COR-L47 (cell line): ENCODE data around the gene MDK.
"Not testable (repeated sequence)": the region's sequence is repeated elsewhere in the genome, so short reads cannot be mapped to it uniquely, and the experiment has no call there.

ENCODE experiments used
- DNase-seq: peaks from one replicate; lab custom pipeline; 2025; lab: John Stamatoyannopoulos, UW

The MDK gene

GRCh38 chr11:46367244-46367915 lies 14.1 kb upstream of the MDK start:
- DNase-seq: peak; percentile 20

DNA sequence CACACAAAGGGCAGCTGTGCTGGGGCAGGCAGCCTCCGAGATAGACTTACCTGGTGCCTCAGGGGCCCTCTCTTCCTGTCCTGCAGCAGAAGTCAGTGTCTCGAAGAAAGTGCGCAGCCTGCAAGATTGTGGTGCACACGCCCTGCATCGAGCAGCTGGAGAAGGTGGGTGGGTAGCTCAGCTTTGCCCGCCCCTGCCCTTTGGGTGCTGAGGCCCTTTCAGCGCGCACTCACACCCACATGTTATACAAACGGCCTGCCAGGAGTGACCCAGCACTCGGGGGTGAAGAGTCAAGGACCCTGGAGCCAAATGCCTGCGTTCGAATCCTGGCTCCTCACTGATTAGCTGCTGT lies 13.6 kb upstream of the MDK start:
- no peak for DNase-seq

- DNase-seq: peak; percentile 63
Measured at GRCh38 chr11:46369458-46370152, 11.9 kb upstream of the MDK start.

DNA sequence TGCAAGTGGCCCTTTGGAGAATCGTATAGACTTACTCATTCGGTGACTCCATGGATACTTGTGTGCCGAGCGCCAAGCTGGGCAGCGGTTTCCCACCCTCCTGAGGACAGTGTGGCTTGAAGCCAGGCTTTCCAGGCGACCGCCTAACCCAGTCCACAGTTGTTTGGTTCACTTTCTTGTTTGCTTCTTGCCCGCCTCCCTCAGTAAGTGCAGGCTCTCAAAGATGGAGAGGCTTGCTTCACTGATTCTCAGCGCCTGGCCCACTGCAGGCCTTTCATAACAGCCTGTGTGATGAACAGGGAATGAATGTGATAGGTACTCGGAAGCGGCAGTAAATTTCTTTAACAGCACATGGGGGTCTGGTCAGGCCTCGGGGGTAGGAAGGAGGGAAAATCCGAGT lies 11.2 kb upstream of the MDK start:
- DNase-seq: no peak

DNA sequence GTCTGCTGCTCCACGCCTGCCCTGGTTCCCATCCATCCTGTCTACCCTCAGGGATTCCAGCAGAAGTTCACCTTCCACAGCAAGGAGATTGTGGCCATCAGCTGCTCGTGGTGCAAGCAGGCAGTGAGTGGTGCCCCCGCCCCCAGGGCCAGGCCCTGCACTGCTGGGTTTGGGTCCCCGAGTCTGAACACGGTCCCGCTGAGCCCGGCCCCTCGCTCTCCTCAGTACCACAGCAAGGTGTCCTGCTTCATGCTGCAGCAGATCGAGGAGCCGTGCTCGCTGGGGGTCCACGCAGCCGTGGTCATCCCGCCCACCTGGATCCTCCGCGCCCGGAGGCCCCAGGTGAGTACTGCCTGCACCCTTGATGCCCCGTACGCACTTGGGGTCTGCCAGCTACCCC lies 10.2 kb upstream of the MDK start:
- DNase-seq: not testable (repeated sequence)

DNA sequence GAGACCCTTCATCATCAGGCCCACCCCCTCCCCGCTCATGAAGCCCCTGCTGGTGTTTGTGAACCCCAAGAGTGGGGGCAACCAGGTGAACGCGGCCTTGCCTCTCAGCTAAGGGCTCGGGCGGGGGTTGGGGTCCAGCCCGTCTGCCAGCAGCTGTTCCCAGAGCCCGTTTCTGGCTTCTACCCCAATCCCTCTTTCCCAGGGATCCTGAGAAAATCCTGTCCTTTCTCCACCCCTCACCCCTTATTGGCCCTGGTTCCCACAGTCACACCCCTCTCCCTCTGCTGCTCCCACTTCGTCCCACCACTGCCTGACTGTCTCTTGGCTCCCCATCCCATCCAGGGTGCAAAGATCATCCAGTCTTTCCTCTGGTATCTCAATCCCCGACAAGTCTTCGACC lies 9.4 kb upstream of the MDK start:
- DNase-seq: no peak

GRCh38 chr11:46372501-46372900 lies 9.0 kb upstream of the MDK start:
- not testable (repeated sequence) for DNase-seq

- no peak for DNase-seq
Measured at GRCh38 chr11:46373787-46374740, 7.4 kb upstream of the MDK start.

DNA sequence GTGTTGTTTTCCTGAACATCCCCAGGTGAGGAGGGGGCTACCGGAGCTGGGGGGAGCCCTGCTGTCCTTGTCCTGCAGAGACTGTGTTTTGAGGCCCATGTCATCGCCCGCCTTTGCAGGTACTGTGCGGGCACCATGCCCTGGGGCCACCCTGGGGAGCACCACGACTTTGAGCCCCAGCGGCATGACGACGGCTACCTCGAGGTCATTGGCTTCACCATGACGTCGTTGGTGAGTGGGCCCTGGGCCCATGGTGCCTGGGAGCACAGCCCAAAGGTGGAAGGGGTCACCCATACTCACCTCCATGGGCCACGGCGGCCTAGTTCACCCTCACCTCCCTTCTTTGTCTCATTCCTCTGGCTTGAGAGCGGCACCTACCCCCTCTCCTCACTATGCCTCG lies 6.7 kb upstream of the MDK start:
- no peak for DNase-seq

DNA sequence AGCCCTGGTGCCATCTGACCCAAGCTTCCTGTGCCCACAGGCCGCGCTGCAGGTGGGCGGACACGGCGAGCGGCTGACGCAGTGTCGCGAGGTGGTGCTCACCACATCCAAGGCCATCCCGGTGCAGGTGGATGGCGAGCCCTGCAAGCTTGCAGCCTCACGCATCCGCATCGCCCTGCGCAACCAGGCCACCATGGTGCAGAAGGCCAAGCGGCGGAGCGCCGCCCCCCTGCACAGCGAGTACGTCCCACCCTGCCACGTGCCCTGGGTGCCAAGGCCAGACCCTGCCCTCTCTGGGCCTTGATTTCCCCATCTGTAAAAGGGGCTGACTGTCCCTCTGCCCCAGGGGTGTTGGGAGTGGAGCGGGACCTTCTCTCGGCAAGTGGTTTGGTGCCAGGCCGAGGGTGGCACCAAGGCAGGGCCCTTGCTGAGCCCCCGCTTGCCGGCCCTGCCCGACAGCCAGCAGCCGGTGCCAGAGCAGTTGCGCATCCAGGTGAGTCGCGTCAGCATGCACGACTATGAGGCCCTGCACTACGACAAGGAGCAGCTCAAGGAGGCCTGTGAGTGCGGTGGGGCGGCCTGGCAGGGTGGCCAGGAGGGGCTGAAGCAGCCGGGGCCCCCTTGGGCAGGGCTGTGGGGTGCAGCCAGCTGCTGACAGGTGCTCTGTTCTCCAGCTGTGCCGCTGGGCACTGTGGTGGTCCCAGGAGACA lies 5.9 kb upstream of the MDK start:
- no peak for DNase-seq

- no peak for DNase-seq
Measured at GRCh38 chr11:46376258-46377050, 5.0 kb upstream of the MDK start.

- DNase-seq: no peak
Measured at GRCh38 chr11:46377290-46377689, 4.2 kb upstream of the MDK start.

DNA sequence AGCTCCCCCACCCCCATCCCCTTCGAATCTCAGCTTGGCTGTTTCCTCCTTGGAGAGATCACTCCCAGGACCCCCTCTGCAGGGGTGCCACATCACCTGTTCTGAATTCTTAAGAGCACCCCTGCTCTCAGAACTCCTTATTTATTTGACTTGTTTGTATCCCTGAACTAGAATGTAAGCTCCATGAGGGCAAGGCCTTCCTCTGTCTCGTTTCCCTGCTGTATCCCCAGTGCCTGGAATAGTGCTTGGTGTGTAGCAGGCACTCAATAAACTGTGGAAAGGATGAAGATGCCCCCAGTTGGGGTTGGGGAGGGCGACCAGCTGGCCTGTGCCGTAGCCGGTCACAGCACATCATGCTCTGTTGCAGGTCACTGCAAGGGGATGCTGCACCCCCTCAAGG lies 3.6 kb upstream of the MDK start:
- no peak for DNase-seq

- DNase-seq: no peak
Measured at GRCh38 chr11:46378296-46378695, 3.2 kb upstream of the MDK start.

DNA sequence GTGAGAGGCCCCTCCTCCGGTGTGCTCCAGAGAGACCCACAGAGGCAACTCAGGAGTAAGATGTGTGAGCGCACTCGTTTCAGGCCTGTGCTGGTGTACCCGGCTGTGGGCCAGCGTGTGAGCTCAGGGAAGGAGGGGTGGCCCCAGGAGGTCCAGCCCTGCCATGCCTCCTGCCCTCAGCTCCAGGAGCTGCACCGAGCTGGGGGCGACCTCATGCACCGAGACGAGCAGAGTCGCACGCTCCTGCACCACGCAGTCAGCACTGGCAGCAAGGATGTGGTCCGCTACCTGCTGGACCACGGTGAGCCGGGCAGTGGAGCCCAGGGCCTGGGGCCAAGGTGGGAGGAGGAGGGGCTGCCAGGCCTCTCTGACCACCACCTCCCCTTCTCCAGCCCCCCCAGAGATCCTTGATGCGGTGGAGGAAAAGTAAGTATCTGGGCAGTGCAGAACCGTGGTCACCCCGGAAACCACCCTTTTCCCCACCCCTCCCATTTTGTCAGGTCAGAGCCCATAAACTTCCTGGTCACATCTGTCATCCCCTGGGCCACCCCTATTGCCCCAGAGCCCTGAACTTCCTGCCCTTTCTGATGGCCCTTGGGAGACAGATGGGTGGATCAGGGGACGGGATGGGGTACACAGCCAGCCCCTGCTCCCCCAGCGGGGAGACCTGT lies 2.5 kb upstream of the MDK start:
- DNase-seq: no peak

GRCh38 chr11:46379482-46380293 lies 1.8 kb upstream of the MDK start:
- DNase-seq: not testable (repeated sequence)

DNA sequence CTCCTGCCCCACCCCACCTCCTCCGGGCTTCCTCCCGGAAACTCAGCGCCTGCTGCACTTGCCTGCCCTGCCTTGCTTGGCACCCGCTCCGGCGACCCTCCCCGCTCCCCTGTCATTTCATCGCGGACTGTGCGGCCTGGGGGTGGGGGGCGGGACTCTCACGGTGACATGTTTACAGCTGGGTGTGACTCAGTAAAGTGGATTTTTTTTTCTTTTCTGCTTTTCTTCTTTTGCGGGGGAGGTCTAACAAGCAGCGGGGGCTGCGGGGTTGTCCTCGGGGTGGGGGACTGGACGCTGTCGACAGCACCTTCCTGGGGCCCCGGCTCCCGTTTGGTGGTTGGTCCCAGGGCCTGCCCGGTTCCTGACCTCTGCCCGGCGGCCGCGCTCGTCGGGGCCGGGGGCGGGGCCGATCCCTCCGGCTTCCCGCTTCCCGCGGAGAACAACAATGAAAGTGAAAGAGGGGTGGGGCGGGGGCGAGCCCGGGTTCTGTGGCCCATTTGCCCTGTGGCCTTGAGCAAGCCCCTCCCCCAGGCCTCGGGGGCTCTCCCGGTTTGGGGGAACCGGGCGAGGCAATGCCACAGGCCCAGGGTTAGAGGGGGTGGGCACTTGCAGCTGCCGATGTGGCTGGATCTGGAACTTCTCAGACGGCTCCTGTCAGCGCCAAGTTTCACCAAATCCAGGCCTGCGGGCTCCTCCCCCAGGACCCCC lies 975 bp upstream of the MDK start:
- no peak for DNase-seq

DNA sequence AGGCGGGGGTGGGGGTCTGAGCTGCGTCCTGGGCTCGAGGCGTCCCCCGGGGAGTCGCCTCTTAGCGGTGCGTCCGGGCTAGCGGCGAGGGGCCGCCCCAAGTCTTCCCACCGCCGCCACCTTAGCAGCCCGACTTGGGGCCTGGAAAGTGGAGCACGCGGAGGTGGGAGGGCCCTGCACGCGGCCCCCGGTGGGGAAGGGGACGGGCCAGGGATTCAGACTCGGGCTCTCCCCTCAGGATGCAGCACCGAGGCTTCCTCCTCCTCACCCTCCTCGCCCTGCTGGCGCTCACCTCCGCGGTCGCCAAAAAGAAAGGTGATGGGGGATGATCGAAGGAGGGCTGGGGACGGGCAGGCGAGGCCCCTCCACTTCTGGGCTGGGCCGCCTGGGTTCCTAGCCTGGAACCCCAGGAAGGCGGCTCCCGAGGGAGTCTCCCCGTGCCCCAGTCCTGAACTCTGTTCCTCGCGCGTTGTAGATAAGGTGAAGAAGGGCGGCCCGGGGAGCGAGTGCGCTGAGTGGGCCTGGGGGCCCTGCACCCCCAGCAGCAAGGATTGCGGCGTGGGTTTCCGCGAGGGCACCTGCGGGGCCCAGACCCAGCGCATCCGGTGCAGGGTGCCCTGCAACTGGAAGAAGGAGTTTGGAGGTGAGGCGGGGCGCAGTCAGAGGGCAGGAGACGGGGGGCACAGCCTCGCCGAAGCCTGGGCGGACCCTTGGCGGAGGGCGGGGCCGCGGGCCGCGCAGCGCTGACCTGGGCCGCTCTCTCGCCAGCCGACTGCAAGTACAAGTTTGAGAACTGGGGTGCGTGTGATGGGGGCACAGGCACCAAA lies 563 bp downstream of the MDK start:
- DNase-seq: no peak
